M059J (cell line): ENCODE measurements around the gene PEPD. TPM values are rescaled to one million over a fixed set of nuclear protein-coding genes. Genes with fewer than 3 reads are reported as not detected.
A peak's percentile ranks its signal among the peaks of the same experiment; 100 is the strongest.

ENCODE experiments used
- DNase-seq: peaks from one replicate; pipeline ENCODE4 v3.0.0-alpha.2; 2012; ENCODE audit warnings: low read depth
- total RNA-seq: library from RNA; depleted of rRNA; stranded (reverse); fragments of >200 nt; shearing (Covaris generic); gene quantifications from 2 replicates; pipeline ENCODE4 v1.2.3, GENCODE V29; 2014

PEPD gene
- total RNA-seq, 1 experiment from 2014 or later = 84.5 TPM

GRCh38 chr19:33396701-33397535 is 124.7 kb downstream of the PEPD start:
- DNase-seq = peak; percentile 23

GRCh38 chr19:33395561-33396550 is 125.7 kb downstream of the PEPD start:
- peak; percentile 80 for DNase-seq

- DNase-seq = no peak
Measured at GRCh38 chr19:33394723-33395560, 126.6 kb downstream of the PEPD start.

GRCh38 chr19:33394006-33394722 is 127.4 kb downstream of the PEPD start:
- peak; percentile 85 for DNase-seq

GRCh38 chr19:33393286-33394005 is 128.1 kb downstream of the PEPD start:
- DNase-seq = no peak

GRCh38 chr19:33392341-33393285 is 129.0 kb downstream of the PEPD start:
- DNase-seq = no peak

DNA sequence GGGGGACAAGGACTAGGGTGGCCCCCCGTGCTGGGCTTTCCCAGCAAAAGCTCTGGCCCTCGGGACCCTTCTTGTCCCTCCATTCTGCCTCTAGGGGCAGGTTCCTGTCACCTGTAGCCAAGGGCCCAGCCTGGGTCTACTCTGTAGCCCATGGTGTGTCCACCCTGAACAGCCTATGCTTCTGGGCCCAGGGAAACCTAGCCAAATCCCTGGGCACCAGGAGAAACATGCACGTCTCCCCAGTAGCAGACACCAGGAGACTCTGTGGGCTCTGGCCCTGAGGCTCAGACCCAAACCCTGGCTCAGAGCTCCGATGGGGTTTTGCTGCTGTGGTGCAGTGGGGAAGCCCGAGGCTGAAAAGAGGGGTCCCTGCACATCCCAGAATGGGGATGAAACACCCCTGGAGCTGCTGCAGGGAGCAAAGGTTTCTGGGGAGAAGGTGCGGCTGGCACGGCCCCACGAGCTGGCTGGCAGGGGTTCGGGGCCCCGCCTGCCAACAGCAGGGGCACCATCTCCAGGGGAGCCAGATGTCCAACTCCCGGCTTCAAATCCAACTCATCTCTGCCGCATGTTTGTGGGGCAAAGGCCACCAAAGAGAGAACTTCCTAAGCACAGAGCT is 129.9 kb downstream of the PEPD start:
- DNase-seq = no peak

- DNase-seq = no peak
Measured at GRCh38 chr19:33390908-33391630, 130.5 kb downstream of the PEPD start.

- DNase-seq = peak; percentile 20
Measured at GRCh38 chr19:33390101-33390907, 131.3 kb downstream of the PEPD start.

DNA sequence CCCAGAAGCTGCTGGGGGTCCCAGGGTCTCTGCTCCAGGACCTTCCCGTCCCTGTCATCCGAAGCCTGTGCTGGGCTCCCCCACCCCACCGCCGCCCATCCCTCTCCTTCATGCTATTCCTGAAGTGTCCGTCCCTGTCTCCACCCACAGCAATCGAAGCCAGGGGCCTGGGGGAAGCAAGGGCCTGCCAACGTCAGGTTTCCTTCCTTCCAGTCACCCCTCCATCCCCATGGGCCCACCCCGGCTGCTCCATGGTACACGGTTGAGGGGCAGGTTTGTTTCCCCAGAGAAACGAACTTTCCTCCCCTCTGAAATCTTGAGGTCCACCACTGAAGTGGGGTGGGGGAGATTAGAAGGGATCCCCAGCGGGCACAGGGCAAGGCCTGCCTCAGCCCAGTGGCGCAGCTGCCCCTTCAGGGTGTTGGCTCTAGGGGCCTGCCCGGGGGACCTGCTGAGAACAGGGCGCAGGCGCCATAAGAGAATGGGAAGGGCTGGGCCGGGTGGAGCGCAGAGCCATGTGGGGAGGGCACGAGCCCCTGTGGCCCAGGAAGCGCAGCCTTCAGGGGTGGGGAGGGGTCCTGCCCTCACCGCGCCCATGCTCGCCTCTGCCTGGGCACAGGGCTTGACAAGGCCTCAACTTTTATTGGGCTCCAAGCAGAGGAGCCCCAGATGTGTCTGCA is 132.0 kb downstream of the PEPD start:
- DNase-seq = no peak

- DNase-seq = no peak
Measured at GRCh38 chr19:33388725-33389420, 132.7 kb downstream of the PEPD start.

DNA sequence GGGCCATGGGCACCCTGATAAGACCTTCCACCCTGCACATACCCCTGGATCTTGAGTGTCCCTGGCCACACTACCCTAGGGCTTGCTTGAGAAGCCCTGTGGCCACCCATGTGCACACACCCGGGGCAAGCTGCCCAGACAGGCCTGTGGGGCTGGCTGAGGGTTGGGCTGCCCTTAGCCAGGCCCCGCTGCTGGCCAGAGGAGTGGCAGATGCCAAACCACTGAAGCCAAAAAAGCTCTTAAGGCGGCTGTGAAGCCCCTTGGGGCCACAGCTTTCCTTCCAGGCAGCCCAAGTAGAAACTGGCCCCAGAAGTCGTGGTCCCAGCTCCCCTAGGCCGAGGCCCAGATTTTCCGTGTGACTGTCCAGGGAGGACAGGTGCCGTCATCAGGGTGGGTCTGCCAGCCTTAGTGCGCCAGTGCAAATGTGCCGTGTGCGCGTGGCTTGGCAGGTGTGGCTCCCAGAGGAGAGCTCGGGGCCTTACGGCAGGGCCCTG is 133.3 kb downstream of the PEPD start:
- DNase-seq = no peak

GRCh38 chr19:33387351-33388230 is 134.0 kb downstream of the PEPD start:
- DNase-seq = no peak

DNA sequence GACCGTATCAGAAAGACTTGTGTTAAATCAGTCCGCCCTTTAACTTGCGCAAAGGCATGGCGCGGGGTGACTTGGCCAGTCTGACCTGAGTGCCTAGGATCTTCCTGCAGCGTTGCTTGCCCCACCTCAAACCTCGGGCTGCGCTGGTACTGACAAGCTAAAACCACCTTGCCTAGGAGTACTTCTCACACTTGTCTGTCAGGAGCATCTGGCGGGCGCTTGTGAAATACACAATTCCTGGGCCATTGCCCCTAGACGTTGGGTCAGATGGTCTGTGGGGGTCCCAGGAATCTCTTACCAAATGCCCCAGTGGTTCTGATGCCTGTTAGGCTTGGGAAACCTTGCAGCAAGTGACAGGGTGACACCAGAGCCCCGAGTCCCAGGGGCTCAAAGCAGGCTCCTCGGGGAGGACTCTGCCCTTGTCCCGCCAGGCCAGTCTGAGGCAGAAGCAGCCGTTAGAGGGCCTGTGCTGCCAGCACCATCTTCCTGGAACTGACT is 135.2 kb downstream of the PEPD start:
- no peak for DNase-seq
